HepG2 (cell line): ENCODE data around the gene B3GALNT2. TPM values are rescaled to one million over a fixed set of nuclear protein-coding genes. Genes with fewer than 3 reads are reported as not detected.

ENCODE experiments used
- ATF3 ChIP-seq: sonication (generic); formaldehyde crosslinking; IDR thresholded peaks from 2 replicates; pipeline ENCODE4 v1.4.0; 2020; ENCODE audit warnings: missing genetic modification reagents
- CEBPB ChIP-seq: IDR thresholded peaks from 2 replicates; pipeline ENCODE4 v1.6.1; 2011; ENCODE audit warnings: low read depth, low read length, improper control_type of control experiment, borderline replicate concordance
- CSRNP1 ChIP-seq: sonication (generic); formaldehyde crosslinking; IDR thresholded peaks from 2 replicates; pipeline ENCODE4 v1.8.1; 2023; ENCODE audit warnings: mild to moderate bottlenecking, missing genetic modification reagents
- DMAP1 ChIP-seq: IDR thresholded peaks from 2 replicates; pipeline ENCODE4 v1.6.1; 2016
- HMG20B ChIP-seq: conservative IDR thresholded peaks from 2 replicates; pipeline ENCODE4 v1.6.1; 2016; ENCODE audit warnings: missing genetic modification reagents, missing compliant biosample characterization
- HNRNPH1 ChIP-seq: fragments of 200-400 bp; formaldehyde crosslinking; optimal IDR thresholded peaks from 2 replicates; pipeline ENCODE3; 2017; ENCODE audit warnings: mild to moderate bottlenecking, low read depth, low read length
- HOXA7 ChIP-seq: sonication (generic); formaldehyde crosslinking; IDR thresholded peaks from 2 replicates; pipeline ENCODE4 v1.8.1; 2022; ENCODE audit warnings: mild to moderate bottlenecking, missing genetic modification reagents, moderate library complexity
- KIAA2018 ChIP-seq: sonication (generic); formaldehyde crosslinking; IDR thresholded peaks from 2 replicates; pipeline ENCODE4 v1.5.0; 2020; ENCODE audit warnings: mild to moderate bottlenecking, missing genetic modification reagents, borderline replicate concordance
- MEF2D ChIP-seq: sonication (generic); formaldehyde crosslinking; IDR thresholded peaks from 2 replicates; pipeline ENCODE4 v1.5.1; 2020; ENCODE audit warnings: mild to moderate bottlenecking, missing genetic modification reagents
- MZF1 ChIP-seq: sonication (generic); formaldehyde crosslinking; IDR thresholded peaks from 2 replicates; pipeline ENCODE4 v1.8.1; 2023; ENCODE audit warnings: mild to moderate bottlenecking, missing genetic modification reagents, borderline replicate concordance
- NR2F2 ChIP-seq: IDR thresholded peaks from 2 replicates; pipeline ENCODE4 v1.6.1; 2012; ENCODE audit warnings: low read depth, inconsistent platforms, borderline replicate concordance
- TEAD3 ChIP-seq: optimal IDR thresholded peaks from 2 replicates; pipeline ENCODE3; 2016; ENCODE audit warnings: borderline replicate concordance
- ZIK1 ChIP-seq: sonication (generic); formaldehyde crosslinking; IDR thresholded peaks from 2 replicates; pipeline ENCODE4 v1.5.0; 2020; ENCODE audit warnings: mild to moderate bottlenecking, low read depth, missing genetic modification reagents, borderline replicate concordance
- ZMYM2 ChIP-seq: sonication (generic); formaldehyde crosslinking; IDR thresholded peaks from 2 replicates; pipeline ENCODE4 v1.8.0; 2022; ENCODE audit warnings: mild to moderate bottlenecking, missing genetic modification reagents
- ZNF460 ChIP-seq: sonication (generic); formaldehyde crosslinking; IDR thresholded peaks from 2 replicates; pipeline ENCODE4 v1.5.1; 2020; ENCODE audit warnings: missing genetic modification reagents, mild to moderate bottlenecking, borderline replicate concordance
- ZNF629 ChIP-seq: sonication (generic); formaldehyde crosslinking; conservative IDR thresholded peaks from 2 replicates; pipeline ENCODE4 v1.5.0; 2020; ENCODE audit warnings: missing genetic modification reagents
- ZNF839 ChIP-seq: sonication (generic); formaldehyde crosslinking; IDR thresholded peaks from 2 replicates; pipeline ENCODE4 v1.4.0; 2020; ENCODE audit warnings: missing genetic modification reagents, mild to moderate bottlenecking, borderline replicate concordance
- ZSCAN30 ChIP-seq: sonication (generic); formaldehyde crosslinking; IDR thresholded peaks from 2 replicates; pipeline ENCODE4 v1.5.0; 2020; ENCODE audit warnings: mild to moderate bottlenecking, missing genetic modification reagents
- polyA plus RNA-seq, 8 experiments: library from polyadenylated mRNA; depleted of rRNA in 3 of 8; stranded (reverse) in 7 of 8; unstranded in 1 of 8; fragments of >200 nt; fragmentation: Illumina TruSeq in 4 of 8; extraction: Trizol in 4 of 8; gene quantifications; 2 replicates each; pipeline versions ENCODE4 v1.2.1 to v1.2.3, GENCODE V29; 2011 to 2016; ENCODE audit warnings: low read depth in 4 of 8, missing spikeins in 1 of 8, mixed read lengths in 1 of 8; ENCODE audit not compliant: insufficient read depth in 1 of 8
- total RNA-seq, 5 experiments: library from RNA; depleted of rRNA; stranded (reverse); fragments of >200 nt; fragmentation: Illumina TruSeq; extraction: Trizol; gene quantifications; 2 replicates each; pipeline ENCODE4 v1.2.3, GENCODE V29; 2016; ENCODE audit warnings: low read depth in 1 of 5
- TF ChIP-seq, protein P1 (sequence below): sonication (generic); formaldehyde crosslinking; IDR thresholded peaks from 2 replicates; pipeline ENCODE4 v1.5.0; 2020; ENCODE audit warnings: mild to moderate bottlenecking, missing genetic modification reagents, borderline replicate concordance

The B3GALNT2 gene
- total and polyA plus RNA-seq, 2 of the 13 experiments (the other 11 are each of a cell fraction or from before 2014, with no cell fraction given), result 16.5 to 28.9 TPM

DNA sequence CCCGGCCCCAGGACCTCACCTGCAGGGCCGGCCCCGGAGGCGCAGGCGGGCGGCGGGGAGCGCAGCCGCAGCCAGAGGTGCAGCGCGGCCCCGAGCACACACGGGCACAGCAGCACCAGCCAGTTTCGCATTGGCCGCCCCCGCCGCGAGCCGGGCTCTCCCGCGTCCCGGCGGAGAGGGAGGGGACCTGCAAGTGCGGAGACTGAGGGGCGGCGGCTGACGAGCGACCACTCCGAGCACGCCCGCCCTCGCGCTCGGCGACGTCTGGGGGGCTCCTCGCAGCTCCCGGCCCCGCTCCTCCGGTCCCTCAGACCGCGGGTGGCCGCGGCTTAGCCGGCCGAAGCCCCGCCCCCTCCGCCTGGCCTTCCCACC, at the start of gene B3GALNT2 (continued):
- TF ChIP-seq KIAA2018 (CRISPR knock-in tag) (no peak), HNRNPH1 (no peak), ZNF629 (CRISPR knock-in tag) (no peak), ZMYM2 (CRISPR knock-in tag) (no peak), TEAD3 (CRISPR knock-in tag) (no peak), ZSCAN30 (CRISPR knock-in tag) (peak; percentile 94; the same call in 1 of the 2 replicates), HOXA7 (CRISPR knock-in tag) (no peak), NR2F2 (no peak), DMAP1 (CRISPR knock-in tag) (no peak), MZF1 (no peak), HMG20B (CRISPR knock-in tag) (no peak), ZNF460 (CRISPR knock-in tag) (no peak), ATF3 (CRISPR knock-in tag) (no peak), CEBPB (no peak), CSRNP1 (CRISPR knock-in tag) (peak; percentile 76; the same call in 1 of the 2 replicates), MEF2D (CRISPR knock-in tag) (no peak), ZIK1 (CRISPR knock-in tag) (no peak; the same call in none of the 2 replicates), ZNF839 (CRISPR knock-in tag) (no peak)
- TF ChIP-seq, protein P1, sequence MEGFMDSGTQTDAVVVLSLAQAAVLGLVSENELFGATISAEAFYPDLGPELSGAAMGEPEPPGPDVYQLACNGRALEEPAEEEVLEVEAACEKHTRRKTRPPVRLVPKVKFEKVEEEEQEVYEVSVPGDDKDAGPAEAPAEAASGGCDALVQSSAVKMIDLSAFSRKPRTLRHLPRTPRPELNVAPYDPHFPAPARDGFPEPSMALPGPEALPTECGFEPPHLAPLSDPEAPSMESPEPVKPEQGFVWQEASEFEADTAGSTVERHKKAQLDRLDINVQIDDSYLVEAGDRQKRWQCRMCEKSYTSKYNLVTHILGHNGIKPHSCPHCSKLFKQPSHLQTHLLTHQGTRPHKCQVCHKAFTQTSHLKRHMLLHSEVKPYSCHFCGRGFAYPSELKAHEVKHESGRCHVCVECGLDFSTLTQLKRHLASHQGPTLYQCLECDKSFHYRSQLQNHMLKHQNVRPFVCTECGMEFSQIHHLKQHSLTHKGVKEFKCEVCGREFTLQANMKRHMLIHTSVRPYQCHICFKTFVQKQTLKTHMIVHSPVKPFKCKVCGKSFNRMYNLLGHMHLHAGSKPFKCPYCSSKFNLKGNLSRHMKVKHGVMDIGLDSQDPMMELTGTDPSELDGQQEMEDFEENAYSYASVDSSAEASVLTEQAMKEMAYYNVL, result no peak
